Stimulated activated CD4-positive, alpha-beta T cell treated with anti-CD3 and anti-CD28 coated beads, Interleukin-1b, Interleukin-23, amount 100 ng/mL, for 24 hours (primary cell): ENCODE measurements around the gene PIK3C2G.

ENCODE experiments used
- DNase-seq, 4 experiments: peaks; one replicate each; pipeline ENCODE4 v3.0.0-alpha.2; 2020; ENCODE audit warnings: low read depth in 4 of 4, low spot score in 1 of 4

PIK3C2G gene

DNA sequence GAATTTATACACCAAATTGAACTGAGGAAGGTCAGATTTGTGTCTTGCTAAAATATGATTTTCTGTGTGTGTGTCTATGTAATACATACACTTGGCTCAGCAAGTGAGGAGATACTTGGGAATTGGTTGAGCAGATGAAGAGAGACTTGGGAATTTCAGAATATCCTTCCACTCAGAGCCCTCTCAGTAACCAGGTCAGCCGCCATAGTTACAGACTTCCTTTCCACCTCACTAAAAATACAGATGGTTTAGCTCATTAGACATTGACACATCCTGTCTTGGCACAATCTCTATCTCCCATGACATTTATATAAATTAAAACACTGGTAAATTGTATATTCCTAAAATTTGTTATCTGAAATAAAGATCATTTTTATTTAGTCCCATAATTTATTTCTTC lies 15.9 kb downstream of the PIK3C2G start:
- no peak for DNase-seq

DNA sequence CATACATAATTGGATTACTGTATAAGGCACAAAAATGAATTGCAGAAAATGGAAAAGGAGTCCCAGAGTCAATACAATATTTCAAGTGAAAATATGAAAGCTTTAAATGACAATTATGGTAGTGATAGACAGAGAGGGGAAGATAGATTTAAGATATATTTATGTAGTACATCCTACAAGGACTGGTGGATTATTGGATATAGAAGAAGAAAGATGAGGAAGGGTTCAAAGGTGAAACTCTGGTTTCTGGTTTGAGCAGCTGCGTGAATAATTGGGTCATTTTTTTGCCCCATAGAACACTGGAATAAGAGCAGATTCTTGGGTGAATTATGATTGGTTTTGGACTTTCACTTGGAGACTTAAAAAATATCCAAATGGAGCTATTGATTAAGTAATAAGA lies 19.4 kb downstream of the PIK3C2G start:
- no peak for DNase-seq

DNA sequence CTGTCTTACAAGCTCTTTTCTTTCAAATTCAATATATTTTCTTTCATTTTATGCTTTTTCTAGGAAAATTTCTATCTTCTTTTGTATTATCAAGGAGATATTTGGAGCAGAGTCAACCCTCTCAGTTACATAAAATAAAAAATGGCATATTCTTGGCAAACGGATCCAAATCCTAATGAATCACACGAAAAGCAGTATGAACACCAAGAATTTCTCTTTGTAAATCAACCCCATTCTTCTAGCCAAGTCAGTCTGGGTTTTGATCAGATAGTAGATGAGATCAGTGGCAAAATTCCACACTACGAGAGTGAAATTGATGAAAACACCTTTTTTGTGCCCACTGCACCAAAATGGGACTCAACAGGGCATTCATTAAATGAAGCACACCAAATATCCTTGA lies 20.6 kb downstream of the PIK3C2G start:
- DNase-seq: no peak

DNA sequence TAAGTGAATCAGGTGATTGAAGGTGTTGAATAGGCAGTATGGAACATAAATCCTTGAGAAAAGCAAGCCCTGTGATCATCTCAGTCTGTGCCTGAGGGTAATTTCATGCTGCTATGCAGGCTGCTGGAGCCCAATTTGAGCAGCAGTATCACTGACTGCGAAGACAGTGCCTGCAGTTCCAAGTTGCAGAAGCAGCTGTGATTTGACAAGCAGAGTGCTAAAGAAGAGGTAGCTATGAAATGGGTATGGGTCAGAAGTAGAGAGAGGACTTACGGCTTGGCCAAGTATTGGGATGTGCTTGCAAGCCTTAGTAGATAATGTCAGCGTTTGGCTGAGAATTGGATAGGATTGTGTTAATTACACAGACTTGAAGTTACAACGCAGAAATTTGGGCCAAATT lies 22.5 kb downstream of the PIK3C2G start:
- DNase-seq: no peak

DNA sequence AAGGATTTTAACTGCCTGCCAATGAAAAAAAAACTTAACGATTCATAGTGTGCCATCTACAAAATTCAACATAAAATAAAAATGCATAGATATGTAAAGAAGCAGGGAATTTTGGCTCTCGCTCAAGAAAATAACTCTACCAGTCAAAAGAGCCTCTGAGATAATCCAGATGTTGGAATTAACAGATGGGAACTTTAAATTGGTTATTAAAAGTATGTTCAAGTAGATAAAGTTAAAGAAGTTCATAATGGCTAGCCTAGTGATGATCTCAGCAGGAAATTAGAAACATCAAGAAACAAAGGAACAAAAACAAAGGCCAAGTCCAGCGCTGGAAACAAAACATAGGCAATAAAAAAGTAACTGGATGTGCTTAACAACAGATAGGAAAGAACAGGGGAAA lies 23.1 kb downstream of the PIK3C2G start:
- DNase-seq: no peak

DNA sequence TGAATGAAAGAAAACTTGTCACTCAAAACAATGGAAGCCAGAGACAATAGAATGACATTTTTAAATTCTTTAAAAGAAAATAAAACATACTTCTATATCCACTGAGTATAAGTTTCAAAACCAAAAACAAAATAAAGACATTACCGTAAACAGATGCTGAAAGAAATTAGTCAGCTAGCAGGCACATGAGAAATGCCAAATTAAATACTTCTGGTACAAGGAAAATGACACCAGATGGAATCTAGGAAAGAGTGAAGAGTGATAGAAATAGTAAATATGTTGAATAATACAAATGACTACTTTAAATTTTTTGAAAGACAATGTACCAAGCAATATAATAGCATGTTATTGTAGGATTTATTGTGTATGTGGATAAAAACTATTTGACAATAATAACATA lies 23.8 kb downstream of the PIK3C2G start:
- DNase-seq: no peak

DNA sequence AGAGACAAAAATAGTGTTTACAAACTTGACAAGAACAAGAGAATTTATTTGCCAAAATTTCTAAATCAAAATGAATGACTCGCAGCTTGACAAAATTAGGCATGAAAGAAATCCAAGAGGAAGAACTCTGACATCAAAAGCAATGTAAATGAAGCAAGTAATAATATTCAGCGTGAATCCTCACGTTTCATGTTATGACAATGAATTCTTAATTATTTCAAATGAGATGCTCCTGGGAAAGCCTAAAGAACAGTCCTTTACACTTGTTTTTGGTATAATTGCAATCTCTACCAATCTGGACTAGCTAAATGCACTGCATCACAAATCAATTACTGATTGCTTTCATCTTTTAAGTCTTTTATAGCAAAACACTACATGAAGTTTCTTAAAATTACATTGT lies 29.1 kb downstream of the PIK3C2G start:
- no peak for DNase-seq

DNA sequence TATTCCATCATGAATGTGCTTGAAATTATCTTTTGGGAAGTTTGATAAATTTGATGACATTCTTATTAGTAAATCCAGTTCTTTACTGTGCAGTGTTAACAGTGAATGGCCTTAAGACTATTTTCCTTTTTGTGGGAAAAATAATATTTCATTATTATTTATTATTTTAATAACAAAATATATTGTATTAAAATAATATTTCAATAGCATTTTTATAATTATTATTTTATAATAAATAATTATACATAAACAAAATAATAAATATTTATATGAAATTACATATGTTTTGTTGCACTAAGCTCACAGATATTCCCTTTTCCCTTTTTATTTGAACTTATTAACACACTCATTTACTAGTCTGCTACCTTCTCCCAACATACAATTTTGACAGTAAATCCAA lies 33.6 kb downstream of the PIK3C2G start:
- no peak for DNase-seq

DNA sequence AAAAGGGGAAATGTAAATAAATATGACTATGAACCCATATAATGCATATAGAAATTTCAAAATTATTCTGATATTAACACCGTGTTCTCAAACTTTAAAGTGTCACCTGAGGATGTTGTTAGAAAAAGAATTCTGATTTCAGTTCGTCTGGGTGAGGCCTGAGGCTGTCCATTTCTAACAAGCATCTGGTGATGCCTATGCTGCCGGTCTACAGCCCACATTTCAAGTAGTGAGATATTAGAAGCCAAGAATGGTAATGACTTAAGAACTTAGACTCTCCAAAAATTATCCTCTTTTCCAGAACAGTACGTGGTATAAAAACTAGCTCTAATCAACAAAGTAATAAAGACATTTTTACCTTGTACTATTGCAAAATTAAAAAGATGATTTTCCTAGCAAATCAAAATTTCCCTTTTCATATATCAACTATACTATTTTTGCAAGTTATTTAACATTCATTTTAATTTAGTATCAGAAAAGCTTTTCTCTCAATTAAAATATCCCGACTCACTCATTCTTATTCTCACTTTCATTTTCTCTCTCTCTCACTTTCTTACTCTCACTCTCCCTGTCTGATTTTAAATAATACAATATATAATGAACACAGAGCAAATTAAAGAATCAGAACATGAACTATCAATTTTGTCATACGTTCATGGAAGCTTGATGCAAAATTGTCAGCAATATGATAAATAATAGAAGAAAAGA lies 35.0 kb downstream of the PIK3C2G start:
- no peak for DNase-seq

DNA sequence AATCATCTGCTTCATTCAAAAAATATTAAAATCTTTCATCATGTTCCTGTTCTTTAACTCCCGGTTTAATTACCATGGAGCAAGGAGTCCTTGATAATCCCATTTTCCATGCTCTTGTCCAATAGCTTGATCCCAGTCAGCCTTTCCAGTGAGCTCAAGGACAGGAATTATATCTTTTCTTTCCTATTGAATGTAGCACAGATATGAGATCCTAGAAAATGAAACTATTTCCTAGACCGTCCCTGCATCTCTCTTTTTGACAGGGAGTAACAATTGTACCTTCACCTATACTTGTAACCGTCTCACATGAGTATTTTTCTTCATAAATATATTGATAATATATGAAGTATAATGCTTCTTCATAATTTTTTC lies 35.6 kb downstream of the PIK3C2G start:
- no peak for DNase-seq

DNA sequence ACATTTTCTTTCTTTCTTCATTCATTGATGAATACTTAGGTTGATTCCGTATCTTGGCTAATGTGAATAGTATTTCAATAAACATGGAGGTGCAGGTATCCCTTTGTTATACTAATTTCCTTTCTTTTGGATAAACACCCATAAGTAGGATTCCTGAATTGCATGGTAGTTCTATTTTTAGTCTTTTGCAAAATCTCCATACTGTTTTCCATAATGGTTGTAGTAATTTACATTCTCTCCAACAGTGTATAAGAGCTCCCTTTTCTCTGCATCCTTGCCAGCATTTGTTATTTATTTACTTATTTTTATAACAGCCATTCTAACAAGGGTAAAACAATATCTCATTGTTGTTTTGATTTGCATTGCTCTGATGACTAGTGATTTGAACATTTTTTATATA lies 36.6 kb downstream of the PIK3C2G start:
- no peak for DNase-seq

DNA sequence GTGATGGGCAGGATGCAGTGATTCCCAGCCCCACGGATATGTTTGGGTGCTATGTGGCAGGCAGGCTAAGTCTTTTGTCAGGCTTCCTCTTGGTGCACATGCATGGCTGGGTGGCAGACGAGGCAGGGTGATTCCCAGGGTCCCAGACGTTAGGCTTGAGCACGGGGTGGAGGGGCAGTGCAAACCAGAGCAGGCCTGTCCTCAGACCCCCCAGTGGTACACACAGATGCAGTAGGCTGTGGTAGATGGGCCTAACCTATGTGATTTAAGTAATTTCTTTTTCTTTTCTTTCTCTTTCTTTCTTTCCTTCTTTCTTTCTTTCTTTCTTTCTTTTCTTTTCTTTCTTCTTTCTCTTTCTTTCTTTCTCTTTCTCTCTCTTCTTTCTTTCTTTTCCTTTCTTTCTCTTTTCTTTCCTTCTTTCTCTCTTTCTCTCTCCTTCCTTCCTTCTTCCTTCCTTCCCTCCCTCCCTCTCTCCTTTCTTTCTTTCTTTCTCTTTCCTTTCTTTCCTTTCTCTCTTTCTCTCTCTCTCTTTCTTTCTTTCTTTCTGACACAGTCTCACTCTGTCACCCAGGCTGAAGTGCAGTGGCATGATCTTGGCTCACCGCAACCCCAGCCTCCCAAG lies 41.6 kb downstream of the PIK3C2G start:
- DNase-seq: no peak

DNA sequence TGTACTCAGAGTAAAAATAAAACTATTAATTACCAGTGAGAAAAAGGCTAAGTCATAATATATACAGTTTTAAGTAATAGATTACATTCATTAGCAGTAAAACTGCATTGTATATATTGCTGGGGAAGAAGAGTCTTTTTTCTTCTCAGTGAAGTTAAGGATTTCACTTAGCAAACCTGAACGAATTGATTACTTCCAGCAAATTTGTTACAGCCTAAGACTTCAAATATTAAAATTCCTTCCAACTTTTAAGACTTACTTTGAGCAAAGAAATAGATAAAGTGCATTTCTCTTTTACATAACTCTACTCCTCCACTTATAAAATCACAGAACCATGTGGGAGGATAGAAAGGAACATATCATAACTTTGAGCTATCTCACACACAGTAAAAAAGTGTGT lies 43.3 kb downstream of the PIK3C2G start:
- DNase-seq: no peak

DNA sequence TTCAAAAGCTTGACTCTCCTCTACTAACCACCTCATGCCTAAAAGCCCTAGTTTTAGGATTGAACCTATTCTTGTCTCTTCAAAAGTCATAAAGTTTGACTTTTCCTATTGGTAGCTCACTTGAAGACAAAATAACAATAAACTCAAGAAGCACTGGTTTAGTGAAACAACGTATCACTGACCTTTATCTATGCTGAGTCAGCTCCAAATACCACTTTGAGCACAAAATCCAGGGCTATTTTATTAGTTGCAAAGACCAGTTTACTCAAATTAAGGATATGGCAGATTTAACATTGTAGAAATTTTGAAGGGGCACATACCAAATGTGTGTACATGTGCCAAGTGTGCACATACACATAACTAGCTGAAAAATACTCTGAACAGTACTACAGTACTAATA lies 45.0 kb downstream of the PIK3C2G start:
- DNase-seq: no peak

DNA sequence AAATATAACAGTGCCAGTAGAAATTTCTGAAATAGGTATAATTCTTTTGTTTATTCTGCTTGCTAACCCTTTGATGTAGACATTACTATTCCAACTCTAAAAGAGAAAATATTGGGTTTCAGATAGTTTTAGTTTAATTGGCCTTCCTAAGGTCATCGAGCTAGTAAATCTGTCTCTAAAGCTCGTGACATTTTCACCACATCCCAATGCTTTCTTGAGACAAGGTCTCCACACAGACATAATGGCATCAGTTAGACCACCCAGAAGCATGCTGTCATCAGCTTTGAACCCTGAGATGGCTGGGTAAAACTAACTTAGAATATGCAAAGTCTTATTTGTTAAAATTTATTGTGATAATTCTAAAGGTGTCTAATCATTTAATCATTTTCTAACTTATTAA lies 52.0 kb downstream of the PIK3C2G start:
- DNase-seq: no peak

DNA sequence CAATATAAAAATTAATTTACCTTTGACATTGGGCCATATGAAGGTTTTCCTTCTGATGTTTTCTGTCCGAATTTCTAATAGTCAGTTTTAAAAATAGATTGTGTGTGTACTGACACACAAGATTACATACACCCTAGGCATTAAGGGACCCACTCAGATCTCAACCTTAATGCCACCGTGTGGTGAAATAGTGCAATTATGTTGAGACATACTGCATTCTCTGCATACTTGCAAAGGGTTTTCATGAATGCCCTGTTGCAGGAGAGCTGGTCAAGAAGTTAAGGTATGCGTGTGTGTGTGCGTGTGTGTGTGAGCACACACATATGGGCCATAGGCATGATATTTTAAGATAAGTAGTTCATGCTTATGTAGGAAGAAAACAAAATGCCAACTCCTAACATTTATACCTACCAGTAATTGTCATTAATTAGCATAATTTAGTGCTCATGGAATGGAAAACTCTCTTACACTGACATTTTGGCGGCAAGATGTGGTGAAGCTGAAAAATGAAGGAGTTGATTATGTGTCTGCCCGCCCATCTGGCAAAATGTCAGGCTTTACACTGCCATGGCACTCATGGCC lies 58.8 kb downstream of the PIK3C2G start:
- no peak for DNase-seq

DNA sequence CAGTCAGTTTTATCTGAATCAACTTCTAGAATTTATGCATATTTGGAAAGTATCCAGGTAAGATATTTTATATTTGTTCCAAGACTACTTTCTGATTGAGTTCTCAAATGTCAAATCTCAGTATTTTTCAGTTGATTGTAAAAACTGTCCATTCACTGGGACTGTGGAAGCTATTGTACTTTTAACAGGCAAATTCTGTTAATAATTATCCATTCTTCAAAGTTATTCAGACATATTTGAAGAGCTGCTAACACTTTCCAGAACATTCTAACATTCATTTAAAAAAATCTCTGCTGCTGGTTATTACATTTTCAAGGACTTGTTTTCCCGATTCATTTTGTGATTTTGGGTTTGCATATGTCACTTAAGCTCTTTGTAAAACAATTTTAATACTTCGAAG lies 59.7 kb downstream of the PIK3C2G start:
- no peak for DNase-seq

DNA sequence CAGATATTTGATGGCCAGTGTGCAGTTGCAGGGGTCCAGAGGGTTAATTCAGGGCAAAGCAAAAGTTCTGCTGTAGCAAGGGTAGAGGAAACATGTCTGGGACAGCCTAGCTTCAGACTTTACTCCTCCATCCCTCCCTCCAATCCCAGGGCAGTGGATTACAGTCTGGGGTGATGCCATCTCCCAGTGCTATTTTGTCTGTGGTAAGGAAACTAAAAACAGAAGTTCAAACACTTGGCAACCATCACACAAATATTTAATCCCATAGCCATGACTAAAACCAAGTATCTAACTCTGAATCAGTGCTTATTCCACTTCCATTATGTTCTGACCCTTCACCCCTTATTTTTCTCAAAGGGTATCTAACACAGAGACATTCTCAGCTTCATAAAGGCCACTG lies 61.8 kb downstream of the PIK3C2G start:
- no peak for DNase-seq

DNA sequence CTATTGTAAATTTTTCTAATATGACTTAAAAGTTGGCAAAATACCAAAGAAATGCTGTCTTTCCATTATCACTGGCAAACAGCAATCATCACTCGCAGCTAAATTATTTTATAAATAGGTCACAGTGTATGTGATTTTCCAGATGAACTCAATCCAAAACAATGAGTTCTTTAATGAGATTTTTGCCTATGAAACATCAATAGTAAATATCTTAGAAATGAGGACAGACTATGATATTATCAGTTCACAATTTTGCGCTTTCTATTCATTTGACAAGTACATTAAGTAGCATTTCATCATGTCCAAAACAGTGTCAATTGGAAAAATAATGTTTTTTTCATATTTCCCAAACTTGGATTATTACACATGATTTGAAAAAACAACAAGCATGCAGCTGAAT lies 65.7 kb downstream of the PIK3C2G start:
- no peak for DNase-seq

DNA sequence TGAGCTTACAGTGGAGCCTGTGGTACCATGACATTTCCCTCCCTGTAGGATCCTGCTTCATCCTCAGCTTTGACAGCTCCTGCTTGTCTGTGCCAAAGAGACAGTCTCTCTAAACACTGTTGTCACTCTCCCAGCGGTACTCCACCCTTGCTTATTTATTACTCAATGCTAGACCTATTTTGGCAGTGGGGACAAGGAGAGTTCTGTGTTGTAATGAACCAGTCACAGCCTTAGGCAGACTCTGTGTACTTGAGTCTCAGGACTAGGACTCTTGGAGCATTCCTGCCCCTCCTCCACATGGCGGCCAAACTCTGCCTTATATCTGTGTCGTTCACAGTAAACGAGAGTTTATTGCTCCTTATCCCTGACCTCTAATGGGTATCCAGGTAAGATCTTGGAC lies 70.9 kb downstream of the PIK3C2G start:
- DNase-seq: no peak

DNA sequence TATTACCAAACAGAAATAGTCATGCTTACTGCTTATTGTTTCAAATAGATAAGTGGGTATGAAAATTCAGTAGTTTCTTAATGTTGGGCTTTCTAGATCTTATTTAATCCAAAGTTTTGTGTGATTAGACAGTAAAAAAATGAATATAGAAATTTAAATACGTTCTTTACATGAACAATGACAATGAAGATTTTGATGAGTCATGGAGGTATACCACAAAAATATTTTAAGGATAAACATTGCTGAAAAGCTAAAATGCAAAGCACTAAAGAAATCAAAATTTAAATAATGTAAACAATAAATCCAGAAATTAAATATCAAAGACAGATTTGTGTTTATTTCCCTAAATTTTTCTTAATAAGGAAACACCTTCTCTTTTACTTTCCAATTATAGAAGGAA lies 78.3 kb downstream of the PIK3C2G start:
- no peak for DNase-seq

DNA sequence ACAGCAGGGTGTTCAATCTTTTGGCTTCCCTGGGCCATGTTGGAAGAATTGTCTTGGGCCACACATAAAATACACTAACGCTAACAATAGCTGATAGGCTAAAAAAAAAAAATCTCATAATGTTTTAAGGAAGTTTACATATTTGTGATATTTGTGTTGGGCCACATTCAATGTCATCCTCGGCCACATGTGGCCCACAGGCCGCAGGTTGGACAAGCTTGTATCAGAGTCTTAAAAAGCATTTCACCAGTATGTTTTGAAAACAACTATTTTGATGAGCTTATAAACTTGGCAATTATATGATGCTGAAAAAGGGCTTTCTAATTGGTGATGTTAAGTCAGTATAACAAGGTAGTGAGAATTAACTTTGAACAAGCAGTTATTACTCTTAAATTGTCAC lies 78.9 kb downstream of the PIK3C2G start:
- DNase-seq: no peak

DNA sequence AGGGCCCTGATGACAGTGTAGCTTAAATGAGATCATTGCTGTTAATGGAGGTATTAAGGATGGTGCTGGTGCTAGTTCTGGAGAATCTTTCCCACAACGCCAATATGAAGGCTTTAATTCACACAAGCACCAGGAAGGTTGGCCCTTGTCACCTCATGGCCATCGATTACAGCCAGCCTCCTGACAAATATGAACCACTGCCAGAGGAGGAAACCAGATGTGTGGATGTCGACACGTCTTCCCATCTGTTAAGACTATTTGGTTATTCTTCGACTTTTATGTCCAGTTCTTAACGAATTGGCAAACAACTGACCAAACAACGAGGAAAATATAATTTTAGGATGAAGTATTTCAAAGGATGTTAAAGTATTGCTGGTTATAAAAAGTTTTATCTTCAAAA lies 79.5 kb downstream of the PIK3C2G start:
- no peak for DNase-seq
